ENCODE results near the gene DDR2.
"Not testable (repeated sequence)": the region's sequence is repeated elsewhere in the genome, so short reads cannot be mapped to it uniquely, and the experiment has no call there.

DDR2 gene

DNA sequence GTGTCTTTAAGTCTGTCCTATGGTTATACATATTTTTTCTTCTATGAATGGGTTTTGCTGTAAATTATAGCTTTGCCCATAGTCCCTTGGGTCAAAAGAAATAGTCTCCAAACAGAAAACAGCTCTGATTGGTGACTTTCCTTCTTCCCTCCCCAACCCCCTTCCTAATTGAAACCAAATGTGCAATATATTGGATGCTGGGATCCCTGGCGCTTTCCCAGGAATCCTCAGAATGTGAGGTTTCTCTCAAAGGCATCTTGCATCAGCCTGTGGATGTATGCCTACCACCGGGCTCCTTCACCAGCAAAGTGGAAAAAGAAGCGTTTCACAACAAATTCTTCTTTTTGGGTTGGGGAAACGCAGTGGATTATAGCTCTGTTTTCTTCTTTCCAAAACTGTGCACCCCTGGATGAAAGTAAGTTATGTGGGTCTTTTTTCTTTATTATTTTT, at the start of gene DDR2:
TSS of gene DDR2 (plus strand) at position 248 of the 450 bp plus-strand sequence. CDS start 86,600 bp downstream, outside the sequence.
- Histone ChIP-seq H3K9ac (ENCODE audit: insufficient read length) (peak within 1 kb of the TSS; percentile 95), H3K36me3 (ENCODE audit: insufficient read depth, low read length) (peaks cover 8% of the 10 kb centered on the region; the same call in 1 of the 2 replicates), H3K27ac (peak within 1 kb of the TSS; percentile 100), H3K9me3 (ENCODE audit: low read depth, low read length) (no peaks in the 10 kb centered on the region), H3K4me3 (peak within 1 kb of the TSS; percentile 87)
- peak; percentile 96 for DNase-seq (ENCODE audit: low read depth, low spot score)
- TF ChIP-seq EZH2 (IDR thresholded peaks at IDR 0.05) (no peak), POLR2AphosphoS5 (IDR thresholded peaks at IDR 0.05; ENCODE audit: borderline replicate concordance, low read depth, low read length) (peak; percentile 89)

DNA sequence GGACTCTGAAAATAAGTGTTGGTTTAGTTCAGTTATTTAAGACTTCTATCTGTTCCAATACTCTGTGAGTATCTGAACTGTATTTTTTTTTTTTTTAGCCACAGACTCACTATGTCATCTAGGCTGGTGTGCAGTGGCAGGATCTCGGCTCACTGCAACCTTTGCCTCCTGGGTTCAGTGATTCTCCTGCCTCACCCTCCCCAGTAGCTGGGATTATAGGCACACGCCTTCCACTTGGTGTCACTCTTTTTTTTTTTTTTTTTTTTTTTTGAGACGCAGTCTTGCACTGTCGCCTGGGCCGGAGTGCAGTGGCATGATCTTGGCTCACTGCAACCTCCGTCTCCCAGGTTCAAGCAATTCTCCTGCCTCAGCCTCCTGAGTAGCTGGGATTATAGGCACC, 49.4 kb upstream of the DDR2 start:
- DNase-seq (ENCODE audit: low read depth, low spot score); H3K9me3 ChIP-seq (ENCODE audit: low read depth, low read length); H3K4me3 ChIP-seq; H3K9ac ChIP-seq (ENCODE audit: insufficient read length): not testable (repeated sequence)
- Histone ChIP-seq H3K36me3 (ENCODE audit: insufficient read depth, low read length) (peaks cover 100% of the 10 kb centered on the region), H3K27ac (peak overlapping the region; percentile 40; the same call in 1 of the 2 replicates)

DNA sequence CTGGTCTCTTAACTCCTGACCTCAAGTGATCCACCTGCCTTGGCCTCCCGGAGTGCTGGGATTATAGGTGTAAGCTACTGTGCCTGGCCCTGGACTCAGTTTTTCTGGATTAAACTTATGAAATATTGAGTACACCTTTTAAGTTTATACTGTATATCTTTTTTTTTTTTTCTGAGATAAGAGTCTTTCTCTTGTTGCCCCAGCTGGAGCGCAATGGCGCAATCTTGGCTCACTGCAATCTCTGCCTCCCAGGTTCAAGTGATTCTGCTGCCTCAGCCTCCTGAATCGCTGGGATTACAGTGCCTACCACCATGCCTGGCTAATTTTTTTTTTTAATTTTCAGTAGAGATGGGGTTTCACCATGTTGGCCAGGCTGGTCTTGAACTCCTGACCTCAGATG, 47.2 kb upstream of the DDR2 start:
- not testable (repeated sequence) for H3K9ac ChIP-seq (ENCODE audit: insufficient read length); H3K27ac ChIP-seq; H3K9me3 ChIP-seq (ENCODE audit: low read depth, low read length); H3K4me3 ChIP-seq; DNase-seq (ENCODE audit: low read depth, low spot score)
- H3K36me3 ChIP-seq (ENCODE audit: insufficient read depth, low read length): peaks cover 97% of the 10 kb centered on the region

DNA sequence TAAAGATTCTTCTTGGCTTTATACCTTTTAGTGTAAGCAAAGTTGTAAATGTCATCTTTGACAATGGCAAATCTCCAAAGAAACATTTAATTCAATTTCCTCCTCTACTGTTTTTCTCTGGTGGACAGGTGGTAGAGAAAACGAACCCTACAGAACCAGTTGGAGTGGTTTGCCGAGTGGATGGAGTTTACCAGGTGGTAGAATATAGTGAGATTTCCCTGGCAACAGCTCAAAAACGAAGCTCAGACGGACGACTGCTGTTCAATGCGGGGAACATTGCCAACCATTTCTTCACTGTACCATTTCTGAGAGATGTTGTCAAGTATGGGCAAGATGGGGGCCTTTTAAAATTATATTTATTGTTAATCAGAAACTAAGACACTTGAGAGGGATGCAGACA, 44.9 kb upstream of the DDR2 start:
- Histone ChIP-seq H3K9ac (ENCODE audit: insufficient read length) (no peak overlapping the region), H3K4me3 (no peak overlapping the region), H3K27ac (peak overlapping the region; percentile 72; the same call in 1 of the 2 replicates), H3K36me3 (ENCODE audit: insufficient read depth, low read length) (peaks cover 97% of the 10 kb centered on the region), H3K9me3 (ENCODE audit: low read depth, low read length) (no peaks in the 10 kb centered on the region)
- DNase-seq (ENCODE audit: low read depth, low spot score): no peak
- TF ChIP-seq FOXP2 (optimal IDR thresholded peaks at IDR 0.05; ENCODE audit: control extremely low read depth, extremely low read length, insufficient read depth): no peak

DNA sequence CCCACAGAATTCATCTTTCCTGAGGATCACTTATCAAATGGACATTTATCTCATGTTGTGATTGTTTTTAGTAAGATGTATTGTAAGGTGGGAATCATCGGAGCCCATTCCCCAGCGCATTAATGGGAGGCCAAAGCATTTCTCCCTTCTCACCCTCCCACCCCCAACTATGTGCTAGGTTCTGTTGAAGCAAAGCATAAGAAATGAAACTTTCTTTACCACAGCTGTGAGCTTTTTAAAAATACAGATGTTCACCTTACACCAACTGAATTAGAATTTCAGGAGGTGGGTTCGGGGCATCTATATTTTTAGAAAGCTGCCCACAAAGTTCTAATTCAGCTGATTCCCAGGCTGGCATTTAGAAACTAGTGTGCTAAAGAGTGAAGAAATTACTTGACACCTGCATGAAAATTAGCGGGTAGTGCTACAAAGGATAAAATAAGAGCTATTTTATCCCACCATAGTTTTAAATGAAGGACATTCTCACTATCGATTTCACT, 44.5 kb upstream of the DDR2 start:
- DNase-seq (ENCODE audit: low read depth, low spot score): no peak
- peaks cover 97% of the 10 kb centered on the region for H3K36me3 ChIP-seq (ENCODE audit: insufficient read depth, low read length)

DNA sequence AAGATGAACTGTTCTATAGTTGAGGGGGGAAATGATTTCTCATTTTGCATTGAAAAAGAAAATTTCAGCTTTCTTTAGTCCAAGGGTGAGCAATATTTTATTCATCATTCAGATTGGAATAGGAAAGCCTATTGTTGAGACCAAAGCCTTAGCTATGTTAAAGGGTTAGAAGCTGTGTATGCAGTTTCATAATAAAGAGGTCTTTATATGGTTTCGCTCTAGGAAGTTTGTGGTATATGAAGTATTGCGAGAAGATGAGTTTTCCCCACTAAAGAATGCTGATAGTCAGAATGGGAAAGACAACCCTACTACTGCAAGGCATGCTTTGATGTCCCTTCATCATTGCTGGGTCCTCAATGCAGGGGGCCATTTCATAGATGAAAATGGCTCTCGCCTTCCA, 42.2 kb upstream of the DDR2 start:
- Histone ChIP-seq H3K36me3 (ENCODE audit: insufficient read depth, low read length) (peaks cover 97% of the 10 kb centered on the region), H3K9me3 (ENCODE audit: low read depth, low read length) (no peaks in the 10 kb centered on the region), H3K9ac (ENCODE audit: insufficient read length) (no peak overlapping the region), H3K4me3 (no peak overlapping the region), H3K27ac (peak overlapping the region; percentile 10; the same call in 1 of the 2 replicates)
- DNase-seq (ENCODE audit: low read depth, low spot score): no peak
- TF ChIP-seq EZH2 (IDR thresholded peaks at IDR 0.05): no peak
- TF ChIP-seq FOXP2 (optimal IDR thresholded peaks at IDR 0.05; ENCODE audit: control extremely low read depth, extremely low read length, insufficient read depth): no peak
- TF ChIP-seq POLR2AphosphoS5 (IDR thresholded peaks at IDR 0.05; ENCODE audit: borderline replicate concordance, low read depth, low read length): no peak

More for the DNA sequence above, 44.5 kb upstream of the DDR2 start:
- TF ChIP-seq POLR2AphosphoS5 (IDR thresholded peaks at IDR 0.05; ENCODE audit: borderline replicate concordance, low read depth, low read length) (no peak), EZH2 (IDR thresholded peaks at IDR 0.05) (no peak), FOXP2 (optimal IDR thresholded peaks at IDR 0.05; ENCODE audit: control extremely low read depth, extremely low read length, insufficient read depth) (no peak)
- H3K27ac ChIP-seq: peak overlapping the region; percentile 72
- H3K4me3 ChIP-seq: no peak overlapping the region
- no peaks in the 10 kb centered on the region for H3K9me3 ChIP-seq (ENCODE audit: low read depth, low read length)
- peak overlapping the region; percentile 32 for H3K9ac ChIP-seq (ENCODE audit: insufficient read length)

DNA sequence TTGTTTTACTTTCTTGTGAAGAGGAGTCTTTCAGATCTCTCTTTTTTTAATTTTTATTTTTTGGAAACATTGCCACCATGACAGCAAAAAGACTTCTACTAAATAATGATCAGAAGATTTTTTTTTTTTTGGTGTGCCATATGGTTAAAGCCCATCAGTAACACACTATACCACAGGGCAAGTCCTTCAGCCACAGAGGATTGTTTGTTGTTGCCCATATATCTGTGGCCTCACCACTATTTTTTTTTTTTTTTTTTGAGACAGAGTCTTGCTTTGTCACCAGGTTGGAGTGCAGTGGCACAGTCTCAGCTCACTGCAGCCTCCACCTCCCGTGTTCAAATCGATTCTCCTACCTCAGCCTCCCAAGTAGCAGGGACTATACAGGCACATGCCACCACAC, 41.6 kb upstream of the DDR2 start:
- H3K9ac ChIP-seq (ENCODE audit: insufficient read length): no peak overlapping the region
- no peak for DNase-seq (ENCODE audit: low read depth, low spot score)
- peak overlapping the region; percentile 10; the same call in 1 of the 2 replicates for H3K27ac ChIP-seq
- no peak overlapping the region for H3K4me3 ChIP-seq
- TF ChIP-seq POLR2AphosphoS5 (IDR thresholded peaks at IDR 0.05; ENCODE audit: borderline replicate concordance, low read depth, low read length): no peak
- no peak for TF ChIP-seq EZH2 (IDR thresholded peaks at IDR 0.05)
- no peak for TF ChIP-seq FOXP2 (optimal IDR thresholded peaks at IDR 0.05; ENCODE audit: control extremely low read depth, extremely low read length, insufficient read depth)
- peaks cover 96% of the 10 kb centered on the region for H3K36me3 ChIP-seq (ENCODE audit: insufficient read depth, low read length)
- H3K9me3 ChIP-seq (ENCODE audit: low read depth, low read length): no peaks in the 10 kb centered on the region

DNA sequence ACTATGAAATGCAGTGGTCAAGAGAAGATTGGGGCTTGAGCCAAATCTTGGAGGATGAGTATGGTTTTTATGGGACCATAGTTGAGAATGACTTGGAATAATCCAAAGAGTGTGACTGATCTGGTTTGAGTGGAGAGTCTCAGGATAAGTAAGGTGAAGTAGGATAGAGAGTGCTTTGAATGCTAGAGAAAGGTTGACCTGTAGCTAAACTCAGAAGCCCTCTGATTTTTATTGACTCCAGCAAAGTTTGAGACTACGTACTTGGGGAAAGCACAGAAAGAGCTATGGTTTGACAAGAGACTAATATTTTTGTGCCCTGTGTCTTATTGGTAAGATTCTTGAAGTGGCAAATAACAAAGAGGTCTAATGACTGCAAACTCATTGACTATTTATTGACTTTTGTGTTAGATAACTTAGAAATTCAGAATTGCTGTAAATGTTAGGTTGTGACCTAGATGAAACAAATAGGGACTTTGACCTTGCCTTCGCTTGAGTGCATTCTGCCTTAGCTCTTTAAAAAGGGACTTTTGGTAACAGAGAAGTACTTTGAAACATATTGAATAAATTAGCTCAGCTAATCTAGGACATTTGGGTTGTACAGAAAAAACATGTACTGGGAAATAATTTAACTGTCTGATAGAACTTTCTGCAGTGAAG, 35.6 kb upstream of the DDR2 start:
- H3K4me3 ChIP-seq: no peak overlapping the region
- no peak overlapping the region for H3K9ac ChIP-seq (ENCODE audit: insufficient read length)
- H3K9me3 ChIP-seq (ENCODE audit: low read depth, low read length): no peaks in the 10 kb centered on the region
- peak overlapping the region; percentile 34; the same call in 1 of the 2 replicates for H3K27ac ChIP-seq
- H3K36me3 ChIP-seq (ENCODE audit: insufficient read depth, low read length): peaks cover 94% of the 10 kb centered on the region
- TF ChIP-seq POLR2AphosphoS5 (IDR thresholded peaks at IDR 0.05; ENCODE audit: borderline replicate concordance, low read depth, low read length) (no peak), EZH2 (IDR thresholded peaks at IDR 0.05) (no peak), FOXP2 (optimal IDR thresholded peaks at IDR 0.05; ENCODE audit: control extremely low read depth, extremely low read length, insufficient read depth) (no peak)
- DNase-seq (ENCODE audit: low read depth, low spot score): no peak

DNA sequence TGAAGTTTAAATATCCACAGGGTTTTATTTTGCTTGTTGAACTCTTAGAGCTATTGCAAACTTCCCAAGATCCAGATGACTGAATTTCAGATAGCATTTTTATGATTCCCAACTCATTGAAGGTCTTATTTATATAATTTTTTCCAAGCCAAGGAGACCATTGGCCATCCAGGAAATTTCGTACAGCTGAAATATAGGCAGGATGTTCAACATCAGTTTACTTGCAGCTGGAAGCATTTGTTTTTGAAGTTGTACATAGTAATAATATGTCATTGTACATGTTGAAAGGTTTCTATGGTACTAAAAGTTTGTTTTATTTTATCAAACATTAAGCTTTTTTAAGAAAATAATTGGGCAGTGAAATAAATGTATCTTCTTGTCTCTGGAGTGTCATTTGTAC, 32.8 kb upstream of the DDR2 start:
- Histone ChIP-seq H3K9me3 (ENCODE audit: low read depth, low read length) (no peaks in the 10 kb centered on the region), H3K27ac (no peak overlapping the region; the same call in 1 of the 2 replicates), H3K9ac (ENCODE audit: insufficient read length) (no peak overlapping the region), H3K36me3 (ENCODE audit: insufficient read depth, low read length) (peaks cover 89% of the 10 kb centered on the region), H3K4me3 (no peak overlapping the region)
- DNase-seq (ENCODE audit: low read depth, low spot score): no peak
- no peak for TF ChIP-seq POLR2AphosphoS5 (IDR thresholded peaks at IDR 0.05; ENCODE audit: borderline replicate concordance, low read depth, low read length)
- TF ChIP-seq EZH2 (IDR thresholded peaks at IDR 0.05): no peak
- no peak for TF ChIP-seq FOXP2 (optimal IDR thresholded peaks at IDR 0.05; ENCODE audit: control extremely low read depth, extremely low read length, insufficient read depth)

DNA sequence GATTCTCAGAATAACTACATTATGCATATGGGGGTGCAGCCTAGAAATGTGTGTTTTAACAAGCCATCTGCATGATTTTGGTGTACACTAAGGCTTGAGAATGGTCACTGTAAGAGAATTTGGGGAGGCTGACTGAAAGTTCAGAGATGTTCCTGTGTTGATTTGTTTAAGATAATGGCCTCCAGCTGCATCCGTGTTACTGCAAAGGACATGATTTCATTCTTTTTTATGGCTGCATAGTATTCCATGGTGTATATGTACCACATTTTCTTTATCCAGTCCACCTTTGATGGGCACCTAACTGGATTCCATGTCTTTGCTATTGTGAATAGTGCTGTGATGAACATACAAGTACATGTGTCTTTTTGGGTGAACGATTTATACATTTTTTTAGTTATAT, 29.1 kb upstream of the DDR2 start:
- peaks cover 66% of the 10 kb centered on the region for H3K36me3 ChIP-seq (ENCODE audit: insufficient read depth, low read length)
- not testable (repeated sequence) for H3K4me3 ChIP-seq; H3K9me3 ChIP-seq (ENCODE audit: low read depth, low read length); H3K9ac ChIP-seq (ENCODE audit: insufficient read length); H3K27ac ChIP-seq; DNase-seq (ENCODE audit: low read depth, low spot score)
